Peyer's patch (tissue), 4 donors: Measurements from ENCODE around the gene SCN2B.

Experiments used
- POLR2A ChIP-seq, 2 donors: fragments of 450-650 bp; IDR thresholded peaks; one replicate each; pipeline ENCODE4 v1.5.1; 2017; ENCODE audit warnings: antibody characterized with exemption in 2 of 2, mild to moderate bottlenecking in 2 of 2, moderate library complexity in 2 of 2
- TF ChIP-seq, protein P1 (sequence below), 6 experiments: fragments of 450-650 bp in 4 of 6; fragments of 200-600 bp in 2 of 6; sonication (generic) in 1 of 6; IDR thresholded peaks; one replicate each; pipeline ENCODE4 v1.5.1; 2017 to 2019; ENCODE audit warnings: antibody characterized with exemption in 6 of 6, mild to moderate bottlenecking in 3 of 6, moderate library complexity in 1 of 6

DNA sequence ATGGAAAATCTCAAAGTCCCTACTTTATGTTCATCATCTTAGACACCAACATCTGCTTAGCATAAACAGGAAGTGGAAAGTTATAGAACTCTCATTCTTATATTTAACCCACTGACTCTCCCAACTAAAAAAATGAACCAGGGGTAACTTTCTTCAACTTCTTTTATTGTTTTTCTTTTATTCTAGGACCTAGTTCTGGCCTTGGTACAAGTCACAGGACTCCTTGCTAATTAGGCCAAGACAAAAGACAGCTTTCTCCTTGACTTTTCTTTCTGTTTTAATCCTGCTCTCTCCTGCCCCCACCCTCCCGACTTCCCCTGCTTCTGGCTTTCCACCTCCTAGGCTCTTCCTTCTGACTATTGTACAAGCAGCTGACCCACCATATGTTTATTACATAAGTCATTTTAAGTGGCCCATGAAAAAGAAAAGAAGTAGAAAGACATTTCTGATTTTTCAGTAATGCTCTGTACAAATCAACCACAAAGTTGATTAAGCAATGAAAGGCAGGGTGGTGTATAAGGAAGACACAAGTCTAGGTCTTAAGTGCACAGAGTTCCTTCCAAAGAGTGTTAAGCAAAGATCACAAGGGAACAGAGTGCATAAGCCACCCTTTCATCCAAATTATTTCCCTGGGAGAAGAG, 30.1 kb upstream of the SCN2B start:
- TF ChIP-seq, protein P1, sequence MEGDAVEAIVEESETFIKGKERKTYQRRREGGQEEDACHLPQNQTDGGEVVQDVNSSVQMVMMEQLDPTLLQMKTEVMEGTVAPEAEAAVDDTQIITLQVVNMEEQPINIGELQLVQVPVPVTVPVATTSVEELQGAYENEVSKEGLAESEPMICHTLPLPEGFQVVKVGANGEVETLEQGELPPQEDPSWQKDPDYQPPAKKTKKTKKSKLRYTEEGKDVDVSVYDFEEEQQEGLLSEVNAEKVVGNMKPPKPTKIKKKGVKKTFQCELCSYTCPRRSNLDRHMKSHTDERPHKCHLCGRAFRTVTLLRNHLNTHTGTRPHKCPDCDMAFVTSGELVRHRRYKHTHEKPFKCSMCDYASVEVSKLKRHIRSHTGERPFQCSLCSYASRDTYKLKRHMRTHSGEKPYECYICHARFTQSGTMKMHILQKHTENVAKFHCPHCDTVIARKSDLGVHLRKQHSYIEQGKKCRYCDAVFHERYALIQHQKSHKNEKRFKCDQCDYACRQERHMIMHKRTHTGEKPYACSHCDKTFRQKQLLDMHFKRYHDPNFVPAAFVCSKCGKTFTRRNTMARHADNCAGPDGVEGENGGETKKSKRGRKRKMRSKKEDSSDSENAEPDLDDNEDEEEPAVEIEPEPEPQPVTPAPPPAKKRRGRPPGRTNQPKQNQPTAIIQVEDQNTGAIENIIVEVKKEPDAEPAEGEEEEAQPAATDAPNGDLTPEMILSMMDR (IDR thresholded peaks at IDR 0.05), result no peak
- no peak for TF ChIP-seq POLR2A (IDR thresholded peaks at IDR 0.05)
